ENCODE measurements around the gene AHCTF1. TPM values are rescaled to one million over a fixed set of nuclear protein-coding genes. Genes with fewer than 3 reads are reported as not detected.

The AHCTF1 gene
- total and polyA plus RNA-seq, 9 of the 15 experiments (the other 6 are each of a cell fraction or from before 2014, with no cell fraction given), result 9.4 to 102 (median 47.6) TPM

DNA sequence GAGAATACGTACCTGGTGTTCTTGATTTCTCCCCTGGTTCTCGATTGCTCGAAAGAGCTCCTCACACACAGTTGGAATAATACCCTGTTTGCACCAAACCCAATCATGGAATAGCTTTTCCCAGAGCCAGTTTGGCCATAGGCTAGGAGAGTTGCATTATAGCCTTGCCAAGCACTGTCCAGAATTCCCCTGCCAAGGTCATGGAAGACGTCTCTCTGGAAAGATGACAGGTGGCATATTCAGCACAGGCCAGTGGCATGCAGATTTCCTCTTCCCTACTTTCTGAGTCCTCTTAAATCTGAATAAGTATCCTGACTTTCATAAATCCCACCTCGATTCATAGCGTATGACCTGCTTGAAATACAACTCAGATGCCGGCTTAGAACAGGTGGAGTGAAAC, 111.1 kb downstream of the AHCTF1 start:
- H3K27ac ChIP-seq (ENCODE audit: extremely low read depth, low read depth, low read length), result no peak overlapping the region
- ChIA-PET CTCF (ENCODE audit: low intra/inter-chr PET ratio) (no interaction called here), POLR2A (interaction anchor here (0.6 kb wide), 1 partner anchor 72 kb away, joined by 4 read pairs; no protein-coding TSS in a partner anchor)
- intact Hi-C loops (cut with micrococcal nuclease) (no loop called here), in situ Hi-C loops (cut with MboI) (no loop called here)
- no peaks in the 10 kb centered on the region for H3K36me3 ChIP-seq (ENCODE audit: control insufficient read depth, insufficient read depth, low read length)
- H3K4me2 ChIP-seq (ENCODE audit: insufficient read depth, low read length), result no peak overlapping the region
- H3K9me3 ChIP-seq (replicated peaks; ENCODE audit: control insufficient read depth, insufficient read depth, low read depth, low read length), result no peaks in the 10 kb centered on the region
- 0% methylated on average over 7 of the region's 7 CpGs for WGBS (ENCODE audit: insufficient coverage, low coverage, missing lambda C conversion rate)
- BruUV-seq (replicated peaks), result no TSS peak
- no peaks in the 10 kb centered on the region for H3K79me2 ChIP-seq (ENCODE audit: control insufficient read depth, insufficient read depth, low read length)
- H3K4me1 ChIP-seq (replicated peaks in 1 of 2; ENCODE audit: control insufficient read depth in 2 of 2, insufficient read depth in 2 of 2, low read length in 2 of 2), result no peaks in the 10 kb centered on the region
- H4K20me1 ChIP-seq (replicated peaks; ENCODE audit: control insufficient read depth, insufficient read depth, low read length), result no peaks in the 10 kb centered on the region
- H3K27me3 ChIP-seq (ENCODE audit: control insufficient read depth in 2 of 2, insufficient read depth in 2 of 2, low read length in 2 of 2), result peaks cover 10% of the 10 kb centered on the region in 2 experiments; a peak in 4 of 5 replicates
- FAIRE-seq (no peak), DNase-seq (ENCODE audit: extremely low read depth in 1 of 4, low spot score in 3 of 4) (no peak), ATAC-seq (no peak)
- no peak overlapping the region for H3K9ac ChIP-seq (ENCODE audit: insufficient read depth in 1 of 2, low read depth in 2 of 2, low read length in 2 of 2)
- no peaks in the 10 kb centered on the region for H3K9me1 ChIP-seq (ENCODE audit: control insufficient read depth, insufficient read depth, low read length)
- H3K4me3 ChIP-seq, result no peak overlapping the region
- no peak overlapping the region for H2AFZ ChIP-seq (ENCODE audit: low read depth, low read length)
- no peak for TF ChIP-seq IRF9 (tag; IDR thresholded peaks at IDR 0.05)
- no peak for TF ChIP-seq ZNF3 (CRISPR knock-in tag; IDR thresholded peaks at IDR 0.05)
- TF ChIP-seq ZNF316 (IDR thresholded peaks at IDR 0.05), result no peak
- TF ChIP-seq, protein P1, sequence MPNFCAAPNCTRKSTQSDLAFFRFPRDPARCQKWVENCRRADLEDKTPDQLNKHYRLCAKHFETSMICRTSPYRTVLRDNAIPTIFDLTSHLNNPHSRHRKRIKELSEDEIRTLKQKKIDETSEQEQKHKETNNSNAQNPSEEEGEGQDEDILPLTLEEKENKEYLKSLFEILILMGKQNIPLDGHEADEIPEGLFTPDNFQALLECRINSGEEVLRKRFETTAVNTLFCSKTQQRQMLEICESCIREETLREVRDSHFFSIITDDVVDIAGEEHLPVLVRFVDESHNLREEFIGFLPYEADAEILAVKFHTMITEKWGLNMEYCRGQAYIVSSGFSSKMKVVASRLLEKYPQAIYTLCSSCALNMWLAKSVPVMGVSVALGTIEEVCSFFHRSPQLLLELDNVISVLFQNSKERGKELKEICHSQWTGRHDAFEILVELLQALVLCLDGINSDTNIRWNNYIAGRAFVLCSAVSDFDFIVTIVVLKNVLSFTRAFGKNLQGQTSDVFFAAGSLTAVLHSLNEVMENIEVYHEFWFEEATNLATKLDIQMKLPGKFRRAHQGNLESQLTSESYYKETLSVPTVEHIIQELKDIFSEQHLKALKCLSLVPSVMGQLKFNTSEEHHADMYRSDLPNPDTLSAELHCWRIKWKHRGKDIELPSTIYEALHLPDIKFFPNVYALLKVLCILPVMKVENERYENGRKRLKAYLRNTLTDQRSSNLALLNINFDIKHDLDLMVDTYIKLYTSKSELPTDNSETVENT (CRISPR knock-in tag; IDR thresholded peaks at IDR 0.05), result no peak
- TF ChIP-seq, protein P2, sequence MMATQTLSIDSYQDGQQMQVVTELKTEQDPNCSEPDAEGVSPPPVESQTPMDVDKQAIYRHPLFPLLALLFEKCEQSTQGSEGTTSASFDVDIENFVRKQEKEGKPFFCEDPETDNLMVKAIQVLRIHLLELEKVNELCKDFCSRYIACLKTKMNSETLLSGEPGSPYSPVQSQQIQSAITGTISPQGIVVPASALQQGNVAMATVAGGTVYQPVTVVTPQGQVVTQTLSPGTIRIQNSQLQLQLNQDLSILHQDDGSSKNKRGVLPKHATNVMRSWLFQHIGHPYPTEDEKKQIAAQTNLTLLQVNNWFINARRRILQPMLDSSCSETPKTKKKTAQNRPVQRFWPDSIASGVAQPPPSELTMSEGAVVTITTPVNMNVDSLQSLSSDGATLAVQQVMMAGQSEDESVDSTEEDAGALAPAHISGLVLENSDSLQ (IDR thresholded peaks at IDR 0.05), result no peak
- no peak for TF ChIP-seq HDAC8 (tag; IDR thresholded peaks at IDR 0.05)
- no peak for TF ChIP-seq ZNF280B (CRISPR knock-in tag; IDR thresholded peaks at IDR 0.05)
- TF ChIP-seq, protein P3, sequence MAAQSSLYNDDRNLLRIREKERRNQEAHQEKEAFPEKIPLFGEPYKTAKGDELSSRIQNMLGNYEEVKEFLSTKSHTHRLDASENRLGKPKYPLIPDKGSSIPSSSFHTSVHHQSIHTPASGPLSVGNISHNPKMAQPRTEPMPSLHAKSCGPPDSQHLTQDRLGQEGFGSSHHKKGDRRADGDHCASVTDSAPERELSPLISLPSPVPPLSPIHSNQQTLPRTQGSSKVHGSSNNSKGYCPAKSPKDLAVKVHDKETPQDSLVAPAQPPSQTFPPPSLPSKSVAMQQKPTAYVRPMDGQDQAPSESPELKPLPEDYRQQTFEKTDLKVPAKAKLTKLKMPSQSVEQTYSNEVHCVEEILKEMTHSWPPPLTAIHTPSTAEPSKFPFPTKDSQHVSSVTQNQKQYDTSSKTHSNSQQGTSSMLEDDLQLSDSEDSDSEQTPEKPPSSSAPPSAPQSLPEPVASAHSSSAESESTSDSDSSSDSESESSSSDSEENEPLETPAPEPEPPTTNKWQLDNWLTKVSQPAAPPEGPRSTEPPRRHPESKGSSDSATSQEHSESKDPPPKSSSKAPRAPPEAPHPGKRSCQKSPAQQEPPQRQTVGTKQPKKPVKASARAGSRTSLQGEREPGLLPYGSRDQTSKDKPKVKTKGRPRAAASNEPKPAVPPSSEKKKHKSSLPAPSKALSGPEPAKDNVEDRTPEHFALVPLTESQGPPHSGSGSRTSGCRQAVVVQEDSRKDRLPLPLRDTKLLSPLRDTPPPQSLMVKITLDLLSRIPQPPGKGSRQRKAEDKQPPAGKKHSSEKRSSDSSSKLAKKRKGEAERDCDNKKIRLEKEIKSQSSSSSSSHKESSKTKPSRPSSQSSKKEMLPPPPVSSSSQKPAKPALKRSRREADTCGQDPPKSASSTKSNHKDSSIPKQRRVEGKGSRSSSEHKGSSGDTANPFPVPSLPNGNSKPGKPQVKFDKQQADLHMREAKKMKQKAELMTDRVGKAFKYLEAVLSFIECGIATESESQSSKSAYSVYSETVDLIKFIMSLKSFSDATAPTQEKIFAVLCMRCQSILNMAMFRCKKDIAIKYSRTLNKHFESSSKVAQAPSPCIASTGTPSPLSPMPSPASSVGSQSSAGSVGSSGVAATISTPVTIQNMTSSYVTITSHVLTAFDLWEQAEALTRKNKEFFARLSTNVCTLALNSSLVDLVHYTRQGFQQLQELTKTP (IDR thresholded peaks at IDR 0.05; ENCODE audit: low read depth in 1 of 2, partially characterized antibody in 2 of 2), result no peak
- no peak for TF ChIP-seq DDX20 (tag; IDR thresholded peaks at IDR 0.05; ENCODE audit: low read depth)
- no peak for TF ChIP-seq TBP (optimal IDR thresholded peaks at IDR 0.05; ENCODE audit: low read depth, low read length)
- no peak for TF ChIP-seq U2AF1 (optimal IDR thresholded peaks at IDR 0.05; ENCODE audit: low read depth, low read length)
- no peak for TF ChIP-seq ZNF57 (CRISPR knock-in tag; IDR thresholded peaks at IDR 0.05)

All from K562 (cell line).